Peyer's patch (tissue), 4 donors: Measurements from ENCODE around the gene PDIA2.

ENCODE experiments used
- POLR2A ChIP-seq, 2 donors: fragments of 450-650 bp; IDR thresholded peaks; one replicate each; pipeline ENCODE4 v1.5.1; 2017; ENCODE audit warnings: antibody characterized with exemption in 2 of 2, mild to moderate bottlenecking in 2 of 2, moderate library complexity in 2 of 2
- TF ChIP-seq, protein P1 (sequence below), 6 experiments: fragments of 450-650 bp in 4 of 6; fragments of 200-600 bp in 2 of 6; sonication (generic) in 1 of 6; IDR thresholded peaks; one replicate each; pipeline ENCODE4 v1.5.1; 2017 to 2019; ENCODE audit warnings: antibody characterized with exemption in 6 of 6, mild to moderate bottlenecking in 3 of 6, moderate library complexity in 1 of 6

DNA sequence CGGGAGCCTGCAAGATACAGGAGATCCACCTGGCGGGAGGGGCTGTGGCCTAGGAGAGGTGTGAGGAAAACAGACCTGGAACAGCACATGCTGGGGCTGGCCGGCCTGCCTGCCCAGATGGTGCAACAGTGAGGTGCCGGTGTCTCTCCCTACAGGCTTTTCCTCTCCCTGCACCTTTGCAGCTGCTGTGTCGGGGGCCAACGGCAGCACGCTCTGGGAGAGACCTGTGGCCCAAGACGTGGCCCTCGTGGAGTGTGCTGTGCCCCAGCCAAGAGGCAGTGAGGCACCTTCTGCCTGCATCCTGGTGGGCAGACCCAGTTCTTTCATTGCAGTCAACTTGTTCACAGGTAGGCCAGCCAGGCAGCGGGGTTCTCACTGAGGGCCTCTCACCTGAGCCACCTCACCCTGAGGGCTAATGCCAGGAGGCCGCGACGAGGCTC is 23.1 kb upstream of the PDIA2 start:
- TF ChIP-seq, protein P1, sequence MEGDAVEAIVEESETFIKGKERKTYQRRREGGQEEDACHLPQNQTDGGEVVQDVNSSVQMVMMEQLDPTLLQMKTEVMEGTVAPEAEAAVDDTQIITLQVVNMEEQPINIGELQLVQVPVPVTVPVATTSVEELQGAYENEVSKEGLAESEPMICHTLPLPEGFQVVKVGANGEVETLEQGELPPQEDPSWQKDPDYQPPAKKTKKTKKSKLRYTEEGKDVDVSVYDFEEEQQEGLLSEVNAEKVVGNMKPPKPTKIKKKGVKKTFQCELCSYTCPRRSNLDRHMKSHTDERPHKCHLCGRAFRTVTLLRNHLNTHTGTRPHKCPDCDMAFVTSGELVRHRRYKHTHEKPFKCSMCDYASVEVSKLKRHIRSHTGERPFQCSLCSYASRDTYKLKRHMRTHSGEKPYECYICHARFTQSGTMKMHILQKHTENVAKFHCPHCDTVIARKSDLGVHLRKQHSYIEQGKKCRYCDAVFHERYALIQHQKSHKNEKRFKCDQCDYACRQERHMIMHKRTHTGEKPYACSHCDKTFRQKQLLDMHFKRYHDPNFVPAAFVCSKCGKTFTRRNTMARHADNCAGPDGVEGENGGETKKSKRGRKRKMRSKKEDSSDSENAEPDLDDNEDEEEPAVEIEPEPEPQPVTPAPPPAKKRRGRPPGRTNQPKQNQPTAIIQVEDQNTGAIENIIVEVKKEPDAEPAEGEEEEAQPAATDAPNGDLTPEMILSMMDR (IDR thresholded peaks at IDR 0.05), result no peak
- no peak for TF ChIP-seq POLR2A (IDR thresholded peaks at IDR 0.05)
